ENCODE data around the gene AGBL3. TPM values are rescaled to one million over a fixed set of nuclear protein-coding genes. Genes with fewer than 3 reads are reported as not detected.

AGBL3 gene
- total RNA-seq, 1 donor from 2014 or later: 0.91 TPM

DNA sequence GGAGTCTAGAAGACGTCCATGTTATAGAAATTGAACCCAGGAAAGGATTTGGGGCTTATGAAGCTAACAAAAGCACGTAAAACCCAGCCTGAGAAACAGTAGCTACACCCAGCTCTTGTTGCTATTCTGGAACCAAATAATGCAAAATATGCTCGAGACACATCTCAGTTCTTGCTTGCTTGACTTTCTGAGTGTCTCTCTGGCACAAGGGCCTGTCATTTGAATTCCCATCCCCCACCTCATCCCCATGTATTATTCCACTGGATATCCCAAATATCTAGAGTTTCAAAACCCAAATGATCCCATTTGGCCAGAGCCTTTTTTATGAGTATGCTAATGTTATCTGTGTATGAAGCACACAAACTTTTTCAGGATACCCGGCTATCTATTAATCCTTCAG lies 48.2 kb upstream of the AGBL3 start:
- H3K4me1 Mint-ChIP-seq (ENCODE audit: low read depth, unreplicated experiment): peaks cover 93% of the 10 kb centered on the region
- no peak overlapping the region for H3K9ac ChIP-seq (ENCODE audit: low read length)
- no peak overlapping the region for H3K4me3 Mint-ChIP-seq (ENCODE audit: unreplicated experiment)
- peaks cover 43% of the 10 kb centered on the region for H4K20me1 ChIP-seq (ENCODE audit: insufficient read depth, low read length)
- no peaks in the 10 kb centered on the region for H3K27me3 ChIP-seq (ENCODE audit: insufficient read depth, low read length)
- peaks cover 45% of the 10 kb centered on the region for H3K36me3 Mint-ChIP-seq (ENCODE audit: low read depth, unreplicated experiment)
- H3K27me3 Mint-ChIP-seq (ENCODE audit: low read depth, unreplicated experiment): no peaks in the 10 kb centered on the region
- no peak overlapping the region for H2AFZ ChIP-seq (ENCODE audit: low read depth, low read length)
- DNase-seq (ENCODE audit: low read depth) (no peak), FAIRE-seq (no peak)
- H3K27ac ChIP-seq (ENCODE audit: low read depth, low read length): no peak overlapping the region
- H3K4me2 ChIP-seq (ENCODE audit: low read length): no peak overlapping the region
- H3K79me2 ChIP-seq (ENCODE audit: insufficient read depth, low read length): peaks cover 29% of the 10 kb centered on the region
- H3K9me3 ChIP-seq (ENCODE audit: insufficient read depth, low read depth, low read length): no peaks in the 10 kb centered on the region
- no peak for TF ChIP-seq EZH2 (IDR thresholded peaks at IDR 0.05; ENCODE audit: insufficient read depth, low read length)
- TF ChIP-seq, protein P1, sequence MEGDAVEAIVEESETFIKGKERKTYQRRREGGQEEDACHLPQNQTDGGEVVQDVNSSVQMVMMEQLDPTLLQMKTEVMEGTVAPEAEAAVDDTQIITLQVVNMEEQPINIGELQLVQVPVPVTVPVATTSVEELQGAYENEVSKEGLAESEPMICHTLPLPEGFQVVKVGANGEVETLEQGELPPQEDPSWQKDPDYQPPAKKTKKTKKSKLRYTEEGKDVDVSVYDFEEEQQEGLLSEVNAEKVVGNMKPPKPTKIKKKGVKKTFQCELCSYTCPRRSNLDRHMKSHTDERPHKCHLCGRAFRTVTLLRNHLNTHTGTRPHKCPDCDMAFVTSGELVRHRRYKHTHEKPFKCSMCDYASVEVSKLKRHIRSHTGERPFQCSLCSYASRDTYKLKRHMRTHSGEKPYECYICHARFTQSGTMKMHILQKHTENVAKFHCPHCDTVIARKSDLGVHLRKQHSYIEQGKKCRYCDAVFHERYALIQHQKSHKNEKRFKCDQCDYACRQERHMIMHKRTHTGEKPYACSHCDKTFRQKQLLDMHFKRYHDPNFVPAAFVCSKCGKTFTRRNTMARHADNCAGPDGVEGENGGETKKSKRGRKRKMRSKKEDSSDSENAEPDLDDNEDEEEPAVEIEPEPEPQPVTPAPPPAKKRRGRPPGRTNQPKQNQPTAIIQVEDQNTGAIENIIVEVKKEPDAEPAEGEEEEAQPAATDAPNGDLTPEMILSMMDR (IDR thresholded peaks at IDR 0.05; ENCODE audit: insufficient read depth, low read depth, low read length): no peak
- peaks cover 81% of the 10 kb centered on the region for H3K36me3 ChIP-seq (ENCODE audit: insufficient read depth, low read length)
- peaks cover 42% of the 10 kb centered on the region for H3K4me1 ChIP-seq (ENCODE audit: insufficient read depth, low read length)
- no peaks in the 10 kb centered on the region for H3K9me3 Mint-ChIP-seq (ENCODE audit: unreplicated experiment)
- H3K27ac Mint-ChIP-seq (ENCODE audit: unreplicated experiment): peak overlapping the region; percentile 41
- H3K4me3 ChIP-seq (ENCODE audit: insufficient read depth, low read depth, low read length): no peak overlapping the region

DNA sequence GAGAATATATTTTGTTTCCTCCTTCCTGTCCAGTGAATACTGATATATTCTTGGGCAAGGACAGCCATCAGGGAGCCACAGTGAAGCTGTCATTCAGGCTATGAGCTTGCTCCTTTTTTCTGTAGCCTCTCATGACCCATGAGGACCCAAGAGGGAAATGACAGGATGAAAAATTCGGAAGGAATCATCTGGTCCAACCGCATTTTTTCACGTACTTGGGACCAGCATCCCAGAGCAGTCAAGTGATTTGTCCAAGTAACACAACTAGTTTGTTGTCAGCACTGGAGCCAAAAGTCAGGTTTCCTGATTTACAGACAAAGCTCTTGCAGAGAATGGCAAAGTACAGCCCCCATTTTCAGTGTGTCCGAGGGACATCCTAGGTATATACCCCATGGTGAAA lies 47.2 kb upstream of the AGBL3 start:
- peaks cover 89% of the 10 kb centered on the region for H3K4me1 Mint-ChIP-seq (ENCODE audit: low read depth, unreplicated experiment)
- no peak for FAIRE-seq
- peaks cover 79% of the 10 kb centered on the region for H3K36me3 ChIP-seq (ENCODE audit: insufficient read depth, low read length)

DNA sequence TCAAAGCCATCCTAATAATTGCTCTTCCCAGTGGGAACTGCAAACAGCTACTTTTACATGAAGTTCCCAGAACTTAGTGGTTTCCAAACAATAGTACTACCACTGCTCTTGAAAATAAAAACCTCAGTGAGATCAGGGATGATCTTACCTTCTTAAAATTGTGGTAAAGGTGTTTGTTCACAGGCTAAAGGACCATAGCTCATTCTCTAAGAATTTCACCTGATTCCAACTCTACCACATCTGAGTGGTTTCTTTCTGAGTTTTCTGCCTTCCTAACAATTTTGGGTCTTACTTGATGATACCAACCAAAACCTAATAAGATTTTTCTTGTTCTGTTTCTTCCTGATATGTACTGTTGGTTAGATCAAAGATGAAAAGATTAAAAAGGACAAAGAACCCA lies 45.6 kb upstream of the AGBL3 start:
- Mint-ChIP-seq H3K27ac (ENCODE audit: unreplicated experiment) (peak overlapping the region; percentile 81), H3K9me3 (ENCODE audit: unreplicated experiment) (no peaks in the 10 kb centered on the region), H3K36me3 (ENCODE audit: low read depth, unreplicated experiment) (peaks cover 28% of the 10 kb centered on the region), H3K4me3 (ENCODE audit: unreplicated experiment) (peak overlapping the region; percentile 29), H3K4me1 (ENCODE audit: low read depth, unreplicated experiment) (peaks cover 88% of the 10 kb centered on the region), H3K27me3 (ENCODE audit: low read depth, unreplicated experiment) (no peaks in the 10 kb centered on the region)
- no peak for TF ChIP-seq EZH2 (IDR thresholded peaks at IDR 0.05; ENCODE audit: insufficient read depth, low read length)
- TF ChIP-seq, protein P1 (IDR thresholded peaks at IDR 0.05; ENCODE audit: insufficient read depth, low read depth, low read length): no peak
- H3K79me2 ChIP-seq (ENCODE audit: insufficient read depth, low read length): peaks cover 14% of the 10 kb centered on the region
- peaks cover 29% of the 10 kb centered on the region for H4K20me1 ChIP-seq (ENCODE audit: insufficient read depth, low read length)
- H3K27ac ChIP-seq (ENCODE audit: low read depth, low read length): peak overlapping the region; percentile 72
- DNase-seq (ENCODE audit: low read depth) (no peak), FAIRE-seq (no peak)
- peaks cover 29% of the 10 kb centered on the region for H3K4me1 ChIP-seq (ENCODE audit: insufficient read depth, low read length)
- no peak overlapping the region for H2AFZ ChIP-seq (ENCODE audit: low read depth, low read length)
- no peaks in the 10 kb centered on the region for H3K9me3 ChIP-seq (ENCODE audit: insufficient read depth, low read depth, low read length)
- H3K36me3 ChIP-seq (ENCODE audit: insufficient read depth, low read length): peaks cover 77% of the 10 kb centered on the region
- H3K9ac ChIP-seq (ENCODE audit: low read length): peak overlapping the region; percentile 47
- H3K4me3 ChIP-seq (ENCODE audit: insufficient read depth, low read depth, low read length): no peak overlapping the region
- H3K4me2 ChIP-seq (ENCODE audit: low read length): peak overlapping the region; percentile 10
- no peaks in the 10 kb centered on the region for H3K27me3 ChIP-seq (ENCODE audit: insufficient read depth, low read length)

More for the DNA sequence above, 47.2 kb upstream of the AGBL3 start:
- peaks cover 38% of the 10 kb centered on the region for H3K4me1 ChIP-seq (ENCODE audit: insufficient read depth, low read length)
- H3K4me3 ChIP-seq (ENCODE audit: insufficient read depth, low read depth, low read length): no peak overlapping the region
- H3K27me3 ChIP-seq (ENCODE audit: insufficient read depth, low read length): no peaks in the 10 kb centered on the region
- no peak overlapping the region for H2AFZ ChIP-seq (ENCODE audit: low read depth, low read length)
- peaks cover 33% of the 10 kb centered on the region for H4K20me1 ChIP-seq (ENCODE audit: insufficient read depth, low read length)
- H3K9me3 Mint-ChIP-seq (ENCODE audit: unreplicated experiment): no peaks in the 10 kb centered on the region
- H3K27me3 Mint-ChIP-seq (ENCODE audit: low read depth, unreplicated experiment): no peaks in the 10 kb centered on the region
- H3K4me2 ChIP-seq (ENCODE audit: low read length): no peak overlapping the region
- DNase-seq (ENCODE audit: low read depth): no peak
- H3K27ac Mint-ChIP-seq (ENCODE audit: unreplicated experiment): peak overlapping the region; percentile 59
- no peak overlapping the region for H3K4me3 Mint-ChIP-seq (ENCODE audit: unreplicated experiment)
- TF ChIP-seq EZH2 (IDR thresholded peaks at IDR 0.05; ENCODE audit: insufficient read depth, low read length): no peak
- TF ChIP-seq, protein P1 (IDR thresholded peaks at IDR 0.05; ENCODE audit: insufficient read depth, low read depth, low read length): no peak
- no peak overlapping the region for H3K27ac ChIP-seq (ENCODE audit: low read depth, low read length)
- no peak overlapping the region for H3K9ac ChIP-seq (ENCODE audit: low read length)
- H3K9me3 ChIP-seq (ENCODE audit: insufficient read depth, low read depth, low read length): no peaks in the 10 kb centered on the region
- peaks cover 22% of the 10 kb centered on the region for H3K79me2 ChIP-seq (ENCODE audit: insufficient read depth, low read length)
- H3K36me3 Mint-ChIP-seq (ENCODE audit: low read depth, unreplicated experiment): peaks cover 37% of the 10 kb centered on the region

Data from astrocyte (in vitro differentiated cells and primary cell).